SU-DHL-6 (cell line): Measurements from ENCODE around the gene EFEMP1.

Experiments
- H2AFZ ChIP-seq: fragments of 200-600 bp; sonication (generic); 2 replicates; pipeline ENCODE4 v1.6.1; 2014; ENCODE audit warnings: low read depth, mild to moderate bottlenecking, moderate library complexity, mixed read lengths, antibody characterized with exemption, low read length; ENCODE audit not compliant: severe bottlenecking
- H3F3A ChIP-seq: fragments of 200-600 bp; shearing (Covaris generic); 2 replicates; pipeline ENCODE4 v1.6.0; 2016; ENCODE audit warnings: antibody characterized with exemption, mild to moderate bottlenecking; ENCODE audit not compliant: insufficient read depth
- H3K27ac ChIP-seq: fragments of 200-600 bp; sonication (generic); 2 replicates; pipeline ENCODE4 v1.5.1; 2016; ENCODE audit warnings: low read depth, mild to moderate bottlenecking, low read length, moderate library complexity, mixed read lengths
- H3K27me3 ChIP-seq: fragments of 200-600 bp; sonication (generic), shearing (Covaris generic); 2 replicates; pipeline ENCODE4 v1.6.0; 2014; ENCODE audit warnings: mild to moderate bottlenecking, low read length
- H3K36me3 ChIP-seq: fragments of 200-600 bp; sonication (generic); 2 replicates; pipeline ENCODE4 v1.6.1; 2014; ENCODE audit warnings: mild to moderate bottlenecking, low read length, mixed read lengths
- H3K4me2 ChIP-seq: fragments of 300-600, 200-600 bp; shearing (Covaris generic), sonication (generic); 2 replicates; pipeline ENCODE4 v1.6.0; 2014; ENCODE audit warnings: low read length, low read depth, mild to moderate bottlenecking; ENCODE audit not compliant: poor library complexity, severe bottlenecking
- H3K4me3 ChIP-seq: fragments of 200-600 bp; sonication (generic); 2 replicates; pipeline ENCODE4 v1.5.1; 2014; ENCODE audit warnings: antibody characterized with exemption, low read length, mild to moderate bottlenecking, mixed read lengths; ENCODE audit not compliant: insufficient read depth, poor library complexity, severe bottlenecking
- H3K79me2 ChIP-seq: fragments of 200-600 bp; sonication (generic); 2 replicates; pipeline ENCODE4 v1.6.1; 2014; ENCODE audit warnings: mild to moderate bottlenecking, low read length, moderate library complexity; ENCODE audit not compliant: insufficient read depth
- H3K9ac ChIP-seq: fragments of 200-600 bp; sonication (generic); 2 replicates; pipeline ENCODE4 v1.7.0; 2014; ENCODE audit warnings: mild to moderate bottlenecking, low read length
- H3K9me2 ChIP-seq: fragments of 200-600 bp; sonication (generic); replicated peaks from 2 replicates; pipeline ENCODE4 v1.6.1; 2014; ENCODE audit warnings: low read length; ENCODE audit not compliant: insufficient read depth
- H3K9me3 ChIP-seq: fragments of 200-600 bp; sonication (generic); 2 replicates; pipeline ENCODE4 v1.6.1; 2014; ENCODE audit warnings: low read length, mixed read lengths; ENCODE audit not compliant: insufficient read depth
- H4K20me1 ChIP-seq: fragments of 200-600 bp; sonication (generic); 2 replicates; pipeline ENCODE4 v1.6.1; 2014; ENCODE audit warnings: low read depth, mild to moderate bottlenecking, antibody characterized with exemption, low read length, moderate library complexity, mixed read lengths
- CTCF ChIP-seq: fragments of 200-600 bp; sonication (generic); IDR thresholded peaks from one replicate; pipeline ENCODE4 v1.5.1; 2017; ENCODE audit warnings: antibody characterized with exemption, mild to moderate bottlenecking, low read length, moderate library complexity; ENCODE audit not compliant: insufficient read depth, poor library complexity, severe bottlenecking
- EZH2phosphoT487 ChIP-seq: fragments of 200-600 bp; sonication (generic), shearing (Covaris generic); conservative IDR thresholded peaks from 2 replicates; pipeline ENCODE4 v1.6.1; 2018; ENCODE audit warnings: mild to moderate bottlenecking, antibody characterized with exemption, low read length, moderate library complexity, mixed read lengths

Gene EFEMP1

GRCh38 chr2:55966401-55967118 is 43.0 kb upstream of the EFEMP1 start:
- no peak overlapping the region for H2AFZ ChIP-seq
- H3K79me2 ChIP-seq: no peaks in the 10 kb centered on the region
- no peaks in the 10 kb centered on the region for H4K20me1 ChIP-seq
- H3K36me3 ChIP-seq: no peaks in the 10 kb centered on the region
- no peaks in the 10 kb centered on the region for H3K9me2 ChIP-seq
- no peaks in the 10 kb centered on the region for H3K9me3 ChIP-seq
- H3K9ac ChIP-seq: no peak overlapping the region
- H3K27me3 ChIP-seq: no peaks in the 10 kb centered on the region
- H3K4me3 ChIP-seq: no peak overlapping the region
- H3K27ac ChIP-seq: no peak overlapping the region
- TF ChIP-seq EZH2phosphoT487 (no peak), CTCF (no peak)
- no peak overlapping the region for H3K4me2 ChIP-seq
- H3F3A ChIP-seq: no peaks in the 10 kb centered on the region

- TF ChIP-seq EZH2phosphoT487: no peak
- H3K36me3 ChIP-seq: no peaks in the 10 kb centered on the region
- H3K27me3 ChIP-seq: no peaks in the 10 kb centered on the region
- H3K4me2 ChIP-seq: no peak overlapping the region
- H3F3A ChIP-seq: no peaks in the 10 kb centered on the region
- no peaks in the 10 kb centered on the region for H3K9me2 ChIP-seq
- no peak overlapping the region for H3K27ac ChIP-seq
- no peaks in the 10 kb centered on the region for H3K79me2 ChIP-seq
- no peaks in the 10 kb centered on the region for H3K9me3 ChIP-seq
- H3K4me3 ChIP-seq: no peak overlapping the region
- H3K9ac ChIP-seq: no peak overlapping the region
- no peak overlapping the region for H2AFZ ChIP-seq
- H4K20me1 ChIP-seq: no peaks in the 10 kb centered on the region
These were observed 42.4 kb upstream of the EFEMP1 start for GRCh38 chr2:55965966-55966365.

DNA sequence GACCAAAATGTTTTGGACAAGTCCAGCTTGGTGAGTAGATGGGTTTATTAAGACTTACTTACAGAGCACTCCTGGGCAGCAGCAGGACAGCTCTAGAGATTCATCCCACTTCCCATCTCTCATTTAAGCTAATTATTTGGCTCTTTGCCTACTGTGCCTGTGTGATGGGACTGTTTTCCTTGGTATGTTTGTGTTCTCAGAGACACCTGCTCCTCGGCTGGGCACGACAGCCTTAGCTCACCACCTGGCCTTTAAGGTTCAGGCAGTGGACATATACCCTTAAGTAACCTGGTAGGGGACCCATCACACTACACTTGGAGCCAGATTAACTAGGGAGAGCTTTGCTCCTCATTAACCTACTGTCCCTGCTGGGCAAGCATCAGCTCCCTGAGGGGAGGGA is 41.7 kb upstream of the EFEMP1 start:
- H3K27ac ChIP-seq: no peak overlapping the region
- H4K20me1 ChIP-seq: no peaks in the 10 kb centered on the region
- TF ChIP-seq EZH2phosphoT487: no peak
- no peak for TF ChIP-seq CTCF
- no peak overlapping the region for H3K4me2 ChIP-seq
- H2AFZ ChIP-seq: no peak overlapping the region
- no peaks in the 10 kb centered on the region for H3F3A ChIP-seq
- no peaks in the 10 kb centered on the region for H3K79me2 ChIP-seq
- H3K9me2 ChIP-seq: no peaks in the 10 kb centered on the region
- no peak overlapping the region for H3K9ac ChIP-seq
- no peaks in the 10 kb centered on the region for H3K27me3 ChIP-seq
- no peaks in the 10 kb centered on the region for H3K36me3 ChIP-seq
- H3K4me3 ChIP-seq: no peak overlapping the region
- no peaks in the 10 kb centered on the region for H3K9me3 ChIP-seq

DNA sequence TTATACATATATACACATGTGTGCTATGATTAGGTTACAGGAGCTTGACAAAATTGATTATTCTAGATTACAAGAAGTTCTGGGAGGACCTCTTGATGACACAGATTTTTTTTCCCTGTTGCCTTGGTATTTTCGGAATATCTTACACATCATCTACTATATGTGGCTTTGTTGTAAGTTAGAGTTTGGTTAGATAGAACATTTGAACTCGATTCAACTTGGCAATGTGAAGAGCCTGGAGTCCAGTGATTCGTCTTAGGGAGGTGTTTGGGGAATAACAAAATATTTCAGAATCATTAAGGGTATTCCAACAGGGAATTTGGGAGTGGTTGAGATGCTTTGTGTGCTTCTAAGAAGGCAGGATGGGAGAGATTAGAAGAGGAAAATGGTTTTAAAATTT is 39.3 kb upstream of the EFEMP1 start:
- no peak overlapping the region for H3K4me2 ChIP-seq

More for the DNA sequence above, 39.3 kb upstream of the EFEMP1 start:
- no peaks in the 10 kb centered on the region for H4K20me1 ChIP-seq
- no peaks in the 10 kb centered on the region for H3K79me2 ChIP-seq
- no peaks in the 10 kb centered on the region for H3K27me3 ChIP-seq
- H3K9me2 ChIP-seq: no peaks in the 10 kb centered on the region
- H3K36me3 ChIP-seq: no peaks in the 10 kb centered on the region
- no peak overlapping the region for H3K4me3 ChIP-seq
- no peak overlapping the region for H3K9ac ChIP-seq
- no peak for TF ChIP-seq EZH2phosphoT487
- TF ChIP-seq CTCF: no peak
- no peak overlapping the region for H2AFZ ChIP-seq
- H3K27ac ChIP-seq: no peak overlapping the region
- H3K9me3 ChIP-seq: no peaks in the 10 kb centered on the region
- H3F3A ChIP-seq: no peaks in the 10 kb centered on the region
